CD4-positive, CD25-positive, alpha-beta regulatory T cell (primary cell): ENCODE data around the gene ATAD3A. TPM values are rescaled to one million over a fixed set of nuclear protein-coding genes. Genes with fewer than 3 reads are reported as not detected.
"Not testable (repeated sequence)": the region's sequence is repeated elsewhere in the genome, so short reads cannot be mapped to it uniquely, and the experiment has no call there.

ENCODE experiments used
- ATAC-seq, 2 donors: fragments of 150-1000 bp; cut with Tn5 transposase; one replicate each; pipeline ENCODE4 v1.10.0; 2021; ENCODE audit warnings: low read depth in 2 of 2, moderate number of reproducible peaks in 2 of 2, moderate library complexity in 1 of 2
- DNase-seq, 3 donors: peaks; one replicate each; pipeline versions ENCODE4 v3.0.0 to v3.0.0-alpha.2; 2012 to 2022; ENCODE audit warnings: mixed read lengths in 1 of 3
- H3K27ac ChIP-seq: one replicate; pipeline ENCODE4 v1.7.0; 2013; ENCODE audit warnings: mild to moderate bottlenecking, low read length; ENCODE audit not compliant: insufficient read depth, poor library complexity, severe bottlenecking
- H3K27me3 ChIP-seq: one replicate; pipeline ENCODE4 v1.7.0; 2013; ENCODE audit warnings: low read length; ENCODE audit not compliant: control insufficient read depth, insufficient read depth
- H3K36me3 ChIP-seq: one replicate; pipeline ENCODE4 v1.7.0; 2013; ENCODE audit warnings: mild to moderate bottlenecking, low read length, moderate library complexity; ENCODE audit not compliant: control insufficient read depth, insufficient read depth
- H3K4me1 ChIP-seq: 2 replicates; pipeline ENCODE4 v1.7.0; 2013; ENCODE audit warnings: mild to moderate bottlenecking, low read length; ENCODE audit not compliant: insufficient read depth, control insufficient read depth, poor library complexity, severe bottlenecking
- H3K4me3 ChIP-seq: one replicate; pipeline ENCODE4 v1.7.0; 2013; ENCODE audit warnings: low read depth, mild to moderate bottlenecking, low read length, moderate library complexity
- H3K9me3 ChIP-seq, 2 experiments: 1 replicate in 1 of 2; 2 replicates in 1 of 2; pipeline ENCODE4 v1.7.0; 2013; ENCODE audit warnings: low read length in 2 of 2, mild to moderate bottlenecking in 1 of 2, moderate library complexity in 1 of 2; ENCODE audit not compliant: control insufficient read depth in 2 of 2
- H3K27ac Mint-ChIP-seq, 3 donors: one replicate each; pipeline ENCODE4 v1.8.0; 2020 to 2022; ENCODE audit warnings: mild to moderate bottlenecking in 3 of 3, mixed read lengths in 3 of 3, moderate library complexity in 2 of 3
- H3K27me3 Mint-ChIP-seq: one replicate; pipeline ENCODE4 v1.8.0; 2022; ENCODE audit warnings: mild to moderate bottlenecking, mixed read lengths
- H3K36me3 Mint-ChIP-seq: one replicate; pipeline ENCODE4 v1.8.0; 2020; ENCODE audit warnings: mixed read lengths
- H3K4me1 Mint-ChIP-seq, 4 donors: one replicate each; pipeline ENCODE4 v1.8.0; 2020 to 2022; ENCODE audit warnings: mixed read lengths in 4 of 4, mild to moderate bottlenecking in 1 of 4
- H3K4me3 Mint-ChIP-seq, 4 donors: one replicate each; pipeline ENCODE4 v1.8.0; 2020 to 2022; ENCODE audit warnings: mild to moderate bottlenecking in 4 of 4, mixed read lengths in 4 of 4, moderate library complexity in 3 of 4
- H3K9me3 Mint-ChIP-seq, 7 donors: one replicate each; pipeline ENCODE4 v1.8.0; 2020 to 2022; ENCODE audit warnings: mixed read lengths in 7 of 7, mild to moderate bottlenecking in 3 of 7, moderate library complexity in 2 of 7
- polyA plus RNA-seq, 4 donors: library from polyadenylated mRNA; unstranded; fragments of 300-500 nt; fragmentation: Illumina TruSeq; gene quantifications; one replicate each; pipeline ENCODE4 v1.2.3, GENCODE V29; 2021
- total RNA-seq: library from RNA; stranded (reverse); gene quantifications from one replicate; pipeline ENCODE4 v1.2.3, GENCODE V29; 2022

The ATAD3A gene
- total and polyA plus RNA-seq, 5 donors from 2014 or later, result 6.2 to 20.0 (median 7.5) TPM

DNA sequence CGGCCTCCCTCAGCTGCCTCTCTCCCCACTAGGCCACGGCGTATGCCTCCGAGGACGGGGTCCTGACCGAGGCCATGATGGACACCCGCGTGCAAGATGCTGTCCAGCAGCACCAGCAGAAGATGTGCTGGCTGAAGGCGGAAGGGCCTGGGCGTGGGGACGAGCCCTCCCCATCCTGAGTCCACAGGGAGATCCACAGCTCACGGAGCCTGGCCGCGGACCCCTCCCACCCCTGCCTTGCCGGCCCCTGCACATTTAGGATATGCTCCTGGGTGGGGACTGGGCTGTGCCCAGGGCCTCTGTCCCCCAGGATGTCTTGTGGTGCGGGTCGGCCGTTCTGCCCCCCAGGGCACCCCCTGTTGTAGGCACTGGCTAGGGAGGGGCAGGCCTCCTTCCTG is 21.9 kb downstream of the ATAD3A start:
- not testable (repeated sequence) for H3K9me3 Mint-ChIP-seq, H3K4me1 ChIP-seq, H3K27me3 Mint-ChIP-seq, H3K4me1 Mint-ChIP-seq, DNase-seq, H3K9me3 ChIP-seq, H3K4me3 ChIP-seq, H3K36me3 Mint-ChIP-seq, H3K4me3 Mint-ChIP-seq, H3K27ac ChIP-seq, ATAC-seq, H3K27ac Mint-ChIP-seq, H3K36me3 ChIP-seq, H3K27me3 ChIP-seq

DNA sequence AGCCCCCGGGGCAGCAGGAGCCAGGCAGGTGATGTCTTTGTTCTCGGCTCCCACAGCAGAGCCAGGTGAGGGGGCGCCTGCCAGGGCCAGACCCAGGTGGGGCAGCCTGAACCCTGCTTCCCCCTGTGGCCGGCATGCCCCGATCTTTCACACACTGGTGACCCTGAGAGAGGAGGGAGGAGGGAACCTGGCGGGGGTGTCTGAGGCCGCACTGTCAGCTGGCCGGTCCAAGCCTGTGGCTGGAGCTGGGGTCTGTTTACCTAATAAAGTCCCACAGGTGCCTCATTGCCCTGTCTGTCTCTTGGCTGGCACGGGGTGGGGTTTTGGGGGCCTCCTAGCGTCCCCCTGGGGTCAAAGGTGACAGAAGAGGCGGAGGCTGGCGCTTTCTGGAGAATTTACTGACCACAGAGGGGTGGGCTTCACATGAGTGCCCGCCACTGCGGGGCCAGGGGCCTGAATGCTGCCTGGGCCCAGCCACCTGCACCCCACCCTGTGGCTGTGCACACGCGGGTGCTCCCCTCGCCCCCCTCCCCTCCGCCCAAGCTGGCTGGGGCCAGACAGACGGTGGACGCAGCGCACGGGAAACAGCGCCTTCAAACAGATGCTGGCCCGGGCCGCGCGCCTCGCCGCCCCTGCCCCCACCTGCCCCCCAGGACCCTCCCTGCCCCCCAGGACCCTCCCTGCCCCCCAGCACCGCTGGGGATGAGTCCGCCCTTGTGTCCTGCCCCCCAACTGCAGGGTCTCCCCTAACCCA is 22.6 kb downstream of the ATAD3A start:
- peaks cover 0 to 8% (median 0%) of the 10 kb centered on the region in 7 donors for H3K9me3 Mint-ChIP-seq
- peaks cover 0 to 4% of the 10 kb centered on the region in 2 experiments for H3K9me3 ChIP-seq
- H3K27ac ChIP-seq, result no peak overlapping the region
- H3K4me3 Mint-ChIP-seq, result no peak overlapping the region
- H3K4me3 ChIP-seq, result no peak overlapping the region
- H3K27me3 Mint-ChIP-seq, result no peaks in the 10 kb centered on the region
- H3K36me3 ChIP-seq, result no peaks in the 10 kb centered on the region
- peaks cover 5% of the 10 kb centered on the region for H3K4me1 ChIP-seq
- peaks cover 3% of the 10 kb centered on the region for H3K27me3 ChIP-seq
- ATAC-seq (no peak), DNase-seq (no peak)
- peaks cover 8% of the 10 kb centered on the region for H3K36me3 Mint-ChIP-seq
- H3K27ac Mint-ChIP-seq, result no peak overlapping the region
- H3K4me1 Mint-ChIP-seq, result peaks cover 0 to 6% (median 0%) of the 10 kb centered on the region in 4 donors

DNA sequence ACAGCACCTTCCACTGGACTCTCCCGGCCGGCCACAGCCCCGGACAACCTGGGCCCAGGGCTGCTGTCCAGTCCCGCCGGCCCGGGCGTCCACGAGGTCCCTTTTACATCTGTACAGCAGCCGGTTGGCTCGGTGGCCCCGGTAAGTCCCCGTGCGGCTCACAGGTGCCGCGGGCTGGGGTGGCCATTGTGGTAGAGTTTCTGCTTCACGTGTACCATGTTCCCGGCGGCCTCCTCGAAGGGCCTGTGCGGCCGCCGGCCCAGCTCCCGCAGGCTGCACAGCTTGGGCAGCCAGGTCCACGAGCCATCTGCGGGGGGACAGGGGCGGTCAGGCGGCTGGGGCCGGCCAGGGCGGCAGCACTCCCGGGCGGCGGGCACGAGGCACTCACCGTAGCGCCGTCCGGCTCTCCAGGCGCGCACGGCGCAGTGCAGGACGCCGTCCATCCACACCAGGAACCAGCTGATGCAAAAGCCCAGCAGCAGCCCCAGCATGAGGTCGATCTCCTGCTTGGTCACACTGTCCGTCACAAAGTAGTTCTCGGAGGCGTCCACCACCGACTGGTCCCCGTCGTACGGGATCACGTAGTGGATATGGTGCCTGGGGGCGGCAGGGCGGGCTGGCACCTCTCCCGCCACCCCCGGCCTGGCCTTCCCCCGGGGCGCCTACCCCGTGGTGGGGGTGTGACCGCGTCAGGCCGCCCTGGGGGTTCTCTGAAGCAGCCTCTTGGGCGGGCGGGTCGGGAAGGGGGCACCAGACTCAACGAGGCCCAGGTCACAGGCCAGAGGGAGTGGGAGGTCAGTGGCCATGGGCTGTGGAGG is 23.4 kb downstream of the ATAD3A start:
- no peak overlapping the region for H3K4me3 ChIP-seq
- DNase-seq (no peak), ATAC-seq (no peak)
- Mint-ChIP-seq H3K36me3 (peaks cover 8% of the 10 kb centered on the region), H3K4me1 (peaks cover 0 to 6% (median 0%) of the 10 kb centered on the region in 4 donors), H3K9me3 (peaks cover 0 to 8% (median 0%) of the 10 kb centered on the region in 7 donors), H3K27me3 (no peaks in the 10 kb centered on the region), H3K27ac (no peak overlapping the region), H3K4me3 (no peak overlapping the region)
- H3K9me3 ChIP-seq, result peaks cover 0 to 4% of the 10 kb centered on the region in 2 experiments
- H3K27ac ChIP-seq, result no peak overlapping the region
- H3K36me3 ChIP-seq, result no peaks in the 10 kb centered on the region
- H3K27me3 ChIP-seq, result peaks cover 3% of the 10 kb centered on the region
- H3K4me1 ChIP-seq, result peaks cover 7% of the 10 kb centered on the region

DNA sequence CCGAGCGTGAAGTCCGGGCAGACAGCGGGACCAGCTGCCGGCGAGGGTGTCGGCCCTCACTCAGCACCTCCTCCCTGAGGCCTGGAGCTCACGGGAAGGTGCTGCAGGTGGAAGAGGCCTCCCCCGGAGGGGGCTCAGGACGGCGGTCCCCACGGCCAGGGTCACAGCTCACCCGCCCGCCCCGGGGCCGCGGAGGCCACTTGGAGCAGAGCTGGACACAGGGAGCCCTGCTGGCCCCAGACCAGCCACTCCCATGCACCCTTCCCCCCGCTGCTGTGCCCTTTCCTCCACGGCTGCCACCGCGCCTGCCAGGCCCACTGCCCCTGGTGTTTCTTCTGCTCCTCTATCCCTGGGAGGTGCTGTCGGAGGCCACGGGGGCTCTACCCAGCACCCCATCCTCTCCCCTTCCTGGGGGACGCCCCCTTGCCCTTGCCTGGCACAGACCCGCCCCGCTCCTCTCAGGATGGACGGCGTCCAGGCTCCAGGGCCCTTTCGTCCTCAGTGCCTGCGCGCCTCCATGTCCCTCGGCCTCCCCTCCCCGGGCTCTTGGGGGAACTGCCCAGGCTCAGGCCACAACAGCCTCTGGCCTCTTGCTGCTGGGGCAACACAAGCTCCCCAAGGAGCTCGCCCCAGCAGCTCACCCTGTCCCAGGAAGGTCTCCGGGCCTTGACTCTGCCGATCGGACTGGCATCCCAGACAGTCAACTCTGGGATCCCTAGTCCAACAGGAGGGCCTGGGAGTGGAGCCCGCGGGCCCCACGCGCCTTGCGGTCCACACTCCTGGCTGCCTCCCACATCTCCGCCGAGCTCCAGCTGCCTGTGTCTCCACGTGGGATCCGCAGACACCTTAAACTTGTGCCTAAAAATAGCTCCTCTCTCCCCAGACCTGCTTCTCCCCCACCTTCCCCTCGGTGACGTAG is 24.3 kb downstream of the ATAD3A start:
- Mint-ChIP-seq H3K27me3 (no peaks in the 10 kb centered on the region), H3K4me3 (no peak overlapping the region), H3K4me1 (peaks cover 0 to 6% (median 0%) of the 10 kb centered on the region in 4 donors), H3K36me3 (peaks cover 5% of the 10 kb centered on the region), H3K27ac (no peak overlapping the region), H3K9me3 (peaks cover 0 to 4% (median 0%) of the 10 kb centered on the region in 7 donors)
- H3K36me3 ChIP-seq, result no peaks in the 10 kb centered on the region
- peaks cover 11% of the 10 kb centered on the region for H3K4me1 ChIP-seq
- no peak overlapping the region for H3K27ac ChIP-seq
- peaks cover 3% of the 10 kb centered on the region for H3K27me3 ChIP-seq
- no peak for ATAC-seq
- H3K9me3 ChIP-seq, result peaks cover 0 to 4% of the 10 kb centered on the region in 2 experiments
- no peak for DNase-seq
- H3K4me3 ChIP-seq, result no peak overlapping the region

DNA sequence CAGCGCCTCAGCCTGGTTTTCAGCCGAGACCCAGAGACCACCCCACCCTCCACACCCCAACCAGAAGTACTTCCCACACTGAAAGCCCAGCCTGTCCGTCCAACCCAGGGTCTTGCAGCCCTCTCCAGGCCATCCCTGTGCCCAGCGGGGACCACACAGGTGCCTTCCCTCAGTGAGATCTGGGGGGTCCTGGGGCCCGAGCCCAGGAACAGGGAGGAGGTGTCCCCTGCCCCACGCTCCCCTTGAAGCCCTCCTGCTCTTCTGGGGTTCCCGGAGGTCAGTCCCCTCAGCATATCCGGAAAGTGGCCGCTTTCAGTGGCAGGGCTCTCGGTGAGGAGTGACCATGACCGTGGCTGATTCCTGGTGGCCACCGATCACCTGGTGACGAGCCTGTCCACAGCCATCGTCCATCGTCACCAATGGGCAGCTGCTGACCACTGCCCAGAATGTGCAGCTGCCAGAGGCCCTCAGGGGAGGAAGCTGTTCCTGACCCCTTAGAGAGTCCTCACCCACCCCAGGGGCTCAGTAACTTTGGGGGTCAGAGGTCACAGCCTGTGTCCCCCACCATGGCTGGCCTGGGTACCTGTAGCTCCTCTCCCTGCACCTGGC is 25.1 kb downstream of the ATAD3A start:
- Mint-ChIP-seq H3K4me3 (no peak overlapping the region), H3K4me1 (peaks cover 0 to 11% (median 0%) of the 10 kb centered on the region in 4 donors), H3K36me3 (peaks cover 2% of the 10 kb centered on the region), H3K27me3 (no peaks in the 10 kb centered on the region), H3K9me3 (peaks cover 0 to 2% (median 0%) of the 10 kb centered on the region in 7 donors), H3K27ac (no peak overlapping the region)
- Histone ChIP-seq H3K4me3 (no peak overlapping the region), H3K27ac (no peak overlapping the region), H3K27me3 (peaks cover 3% of the 10 kb centered on the region), H3K36me3 (no peaks in the 10 kb centered on the region), H3K4me1 (peaks cover 11% of the 10 kb centered on the region), H3K9me3 (peaks cover 0 to 1% of the 10 kb centered on the region in 2 experiments)
- DNase-seq (no peak), ATAC-seq (no peak)

DNA sequence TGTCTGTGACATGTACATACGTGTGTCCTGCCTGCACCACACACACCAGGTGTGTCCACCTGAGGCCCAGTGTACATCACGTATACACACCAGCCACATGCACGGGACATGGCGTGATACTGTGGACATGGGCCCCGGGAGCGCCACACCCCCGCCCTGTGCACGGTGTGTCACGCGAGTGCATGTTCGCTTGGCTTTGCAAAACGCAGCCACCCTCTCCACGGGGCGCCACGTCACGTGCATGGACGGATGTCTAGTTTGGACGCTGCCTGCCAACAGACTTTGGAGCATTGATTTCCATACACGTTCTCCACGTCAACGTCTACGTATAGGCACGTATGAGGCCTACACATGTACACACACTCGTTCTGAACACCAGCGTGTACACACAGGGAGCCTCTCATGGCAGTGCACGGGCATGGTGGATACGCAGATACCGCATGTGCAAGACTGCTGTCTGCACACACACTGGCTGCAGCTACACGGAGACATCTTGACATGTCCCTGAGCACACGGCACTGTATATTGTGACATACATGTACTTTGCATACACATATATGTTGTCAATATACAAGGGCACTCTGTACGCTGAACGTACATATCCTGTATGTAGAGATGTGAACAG is 25.8 kb downstream of the ATAD3A start:
- Histone ChIP-seq H3K4me3 (no peak overlapping the region), H3K27me3 (peaks cover 3% of the 10 kb centered on the region), H3K4me1 (peaks cover 11% of the 10 kb centered on the region), H3K36me3 (peaks cover 4% of the 10 kb centered on the region), H3K9me3 (no peaks in the 10 kb centered on the region), H3K27ac (no peak overlapping the region)
- Mint-ChIP-seq H3K36me3 (no peaks in the 10 kb centered on the region), H3K9me3 (no peaks in the 10 kb centered on the region), H3K4me1 (peaks cover 0 to 11% (median 0%) of the 10 kb centered on the region in 4 donors), H3K27ac (no peak overlapping the region), H3K4me3 (peak overlapping the region in 2 of 4 donors; percentile 38 to 50), H3K27me3 (no peaks in the 10 kb centered on the region)
- ATAC-seq (no peak), DNase-seq (no peak)
